Measurements from ENCODE around the gene PLOD3.

DNA sequence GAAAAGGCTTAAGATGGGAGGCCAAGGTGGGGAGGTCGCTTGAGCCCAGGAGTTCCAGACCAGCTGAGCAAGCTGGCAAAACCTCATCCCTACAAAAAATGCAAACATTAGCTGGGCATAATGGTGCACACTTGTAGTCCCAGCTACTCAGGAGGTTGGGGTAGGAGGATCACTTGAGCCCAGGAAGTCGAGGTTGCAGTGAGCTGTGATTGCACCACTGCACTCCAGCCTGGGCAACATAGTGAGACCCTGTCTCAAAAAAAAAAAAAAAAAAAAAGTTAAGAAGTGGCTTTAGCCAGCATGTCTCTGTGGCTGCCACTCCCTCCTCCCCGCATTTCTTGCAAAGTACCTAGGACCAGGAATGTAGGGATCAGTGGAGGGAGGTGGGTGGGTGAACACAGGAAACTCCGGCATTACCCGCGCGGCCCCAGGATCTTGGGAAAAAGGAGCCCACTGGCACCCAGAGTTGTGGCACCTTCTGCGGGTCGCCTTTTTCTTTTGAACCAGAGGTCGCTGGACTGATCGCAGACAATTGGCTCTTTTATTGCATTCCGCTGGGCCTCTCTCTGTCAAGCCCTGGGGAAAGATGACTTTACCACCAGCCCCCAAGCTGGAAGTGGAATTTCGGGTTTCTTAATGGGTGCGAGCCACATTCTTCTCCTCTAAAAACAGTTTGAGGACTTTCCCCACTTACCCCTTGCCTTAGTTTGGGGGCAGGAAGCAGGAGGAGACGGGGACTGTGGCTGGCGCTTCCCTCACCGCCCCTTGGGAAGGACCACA lies 55.5 kb downstream of the PLOD3 start:
- TF ChIP-seq ZNF423 (CRISPR knock-in tag; IDR thresholded peaks at IDR 0.05) (no peak), GABPB1 (CRISPR knock-in tag; IDR thresholded peaks at IDR 0.05) (no peak), CREM (CRISPR knock-in tag; IDR thresholded peaks at IDR 0.05) (no peak)
- TF ChIP-seq, protein P1, sequence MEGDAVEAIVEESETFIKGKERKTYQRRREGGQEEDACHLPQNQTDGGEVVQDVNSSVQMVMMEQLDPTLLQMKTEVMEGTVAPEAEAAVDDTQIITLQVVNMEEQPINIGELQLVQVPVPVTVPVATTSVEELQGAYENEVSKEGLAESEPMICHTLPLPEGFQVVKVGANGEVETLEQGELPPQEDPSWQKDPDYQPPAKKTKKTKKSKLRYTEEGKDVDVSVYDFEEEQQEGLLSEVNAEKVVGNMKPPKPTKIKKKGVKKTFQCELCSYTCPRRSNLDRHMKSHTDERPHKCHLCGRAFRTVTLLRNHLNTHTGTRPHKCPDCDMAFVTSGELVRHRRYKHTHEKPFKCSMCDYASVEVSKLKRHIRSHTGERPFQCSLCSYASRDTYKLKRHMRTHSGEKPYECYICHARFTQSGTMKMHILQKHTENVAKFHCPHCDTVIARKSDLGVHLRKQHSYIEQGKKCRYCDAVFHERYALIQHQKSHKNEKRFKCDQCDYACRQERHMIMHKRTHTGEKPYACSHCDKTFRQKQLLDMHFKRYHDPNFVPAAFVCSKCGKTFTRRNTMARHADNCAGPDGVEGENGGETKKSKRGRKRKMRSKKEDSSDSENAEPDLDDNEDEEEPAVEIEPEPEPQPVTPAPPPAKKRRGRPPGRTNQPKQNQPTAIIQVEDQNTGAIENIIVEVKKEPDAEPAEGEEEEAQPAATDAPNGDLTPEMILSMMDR (IDR thresholded peaks at IDR 0.05) = no peak
- TF ChIP-seq, protein P2, sequence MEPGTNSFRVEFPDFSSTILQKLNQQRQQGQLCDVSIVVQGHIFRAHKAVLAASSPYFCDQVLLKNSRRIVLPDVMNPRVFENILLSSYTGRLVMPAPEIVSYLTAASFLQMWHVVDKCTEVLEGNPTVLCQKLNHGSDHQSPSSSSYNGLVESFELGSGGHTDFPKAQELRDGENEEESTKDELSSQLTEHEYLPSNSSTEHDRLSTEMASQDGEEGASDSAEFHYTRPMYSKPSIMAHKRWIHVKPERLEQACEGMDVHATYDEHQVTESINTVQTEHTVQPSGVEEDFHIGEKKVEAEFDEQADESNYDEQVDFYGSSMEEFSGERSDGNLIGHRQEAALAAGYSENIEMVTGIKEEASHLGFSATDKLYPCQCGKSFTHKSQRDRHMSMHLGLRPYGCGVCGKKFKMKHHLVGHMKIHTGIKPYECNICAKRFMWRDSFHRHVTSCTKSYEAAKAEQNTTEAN (CRISPR knock-in tag; IDR thresholded peaks at IDR 0.05) = no peak
- TF ChIP-seq, protein P3, sequence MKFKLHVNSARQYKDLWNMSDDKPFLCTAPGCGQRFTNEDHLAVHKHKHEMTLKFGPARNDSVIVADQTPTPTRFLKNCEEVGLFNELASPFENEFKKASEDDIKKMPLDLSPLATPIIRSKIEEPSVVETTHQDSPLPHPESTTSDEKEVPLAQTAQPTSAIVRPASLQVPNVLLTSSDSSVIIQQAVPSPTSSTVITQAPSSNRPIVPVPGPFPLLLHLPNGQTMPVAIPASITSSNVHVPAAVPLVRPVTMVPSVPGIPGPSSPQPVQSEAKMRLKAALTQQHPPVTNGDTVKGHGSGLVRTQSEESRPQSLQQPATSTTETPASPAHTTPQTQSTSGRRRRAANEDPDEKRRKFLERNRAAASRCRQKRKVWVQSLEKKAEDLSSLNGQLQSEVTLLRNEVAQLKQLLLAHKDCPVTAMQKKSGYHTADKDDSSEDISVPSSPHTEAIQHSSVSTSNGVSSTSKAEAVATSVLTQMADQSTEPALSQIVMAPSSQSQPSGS (CRISPR knock-in tag; IDR thresholded peaks at IDR 0.05; ENCODE audit: borderline replicate concordance, low read depth) = no peak

All from WTC11 (cell line).